C1 segment of cervical spinal cord (tissue), 14 donors: ENCODE data around the gene TOMM6.
"Not testable (repeated sequence)": the region's sequence is repeated elsewhere in the genome, so short reads cannot be mapped to it uniquely, and the experiment has no call there.

ENCODE experiments used
- DNase-seq, 14 donors: peaks; one replicate each; lab custom pipeline; 2025; lab: John Stamatoyannopoulos, UW

Gene TOMM6

GRCh38 chr6:41763470-41763869, 24.0 kb upstream of the TOMM6 start:
- DNase-seq, result no peak

- not testable (repeated sequence) for DNase-seq
Observed at GRCh38 chr6:41766043-41766664, 21.3 kb upstream of the TOMM6 start.

- no peak for DNase-seq
Observed at GRCh38 chr6:41767112-41767833, 20.2 kb upstream of the TOMM6 start.

GRCh38 chr6:41768545-41769308, 18.8 kb upstream of the TOMM6 start:
- no peak for DNase-seq

GRCh38 chr6:41769376-41769775, 18.1 kb upstream of the TOMM6 start:
- DNase-seq, result no peak

GRCh38 chr6:41770381-41771057, 17.0 kb upstream of the TOMM6 start:
- DNase-seq, result no peak

GRCh38 chr6:41771058-41771983, 16.2 kb upstream of the TOMM6 start:
- no peak for DNase-seq

- DNase-seq, result no peak
Observed at GRCh38 chr6:41774841-41775240, 12.7 kb upstream of the TOMM6 start.

- DNase-seq, result no peak
Observed at GRCh38 chr6:41775293-41775882, 12.1 kb upstream of the TOMM6 start.

GRCh38 chr6:41777551-41778285, 9.8 kb upstream of the TOMM6 start:
- DNase-seq, result no peak

GRCh38 chr6:41778895-41779294, 8.6 kb upstream of the TOMM6 start:
- DNase-seq, result no peak

GRCh38 chr6:41779336-41779735, 8.2 kb upstream of the TOMM6 start:
- no peak for DNase-seq

- DNase-seq, result peak; percentile 59 to 98 (median 96)
Observed at GRCh38 chr6:41779788-41780550, 7.5 kb upstream of the TOMM6 start, which contains the start of gene FRS3. TSS of gene FRS3 (minus strand) at chr6:41779900. CDS start at chr6:41776987, 2,913 bp downstream.

- DNase-seq, result peak in 5 of 14 donors; percentile 15 to 40 (median 33)
Observed at GRCh38 chr6:41780551-41781365, 6.7 kb upstream of the TOMM6 start, which contains the start of gene PRICKLE4. TSS of gene PRICKLE4 (plus strand) at chr6:41780782. CDS start at chr6:41783474, 2,692 bp downstream.

GRCh38 chr6:41781366-41781730, 6.1 kb upstream of the TOMM6 start:
- peak in 1 of 14 donors; percentile 29 for DNase-seq

GRCh38 chr6:41783106-41783780, 4.3 kb upstream of the TOMM6 start:
- DNase-seq, result no peak

GRCh38 chr6:41784581-41785171, 2.8 kb upstream of the TOMM6 start:
- no peak for DNase-seq
